GM23338 (cell line): ENCODE measurements around the gene SERPINA3.

Source experiments
- POLR2AphosphoS5 ChIP-seq: IDR thresholded peaks from 2 replicates; pipeline ENCODE4 v1.6.1; 2016; ENCODE audit warnings: antibody characterized with exemption, low read depth
- REST ChIP-seq: IDR thresholded peaks from one replicate; pipeline ENCODE4 v1.6.1; 2018; ENCODE audit warnings: antibody characterized with exemption; ENCODE audit not compliant: unreplicated experiment
- TF ChIP-seq, protein P1 (sequence below), 2 experiments: fragments of 200-600 bp in 1 of 2; sonication (generic) in 1 of 2; conservative IDR thresholded peaks; 2 replicates each; pipeline versions ENCODE4 v1.5.1 to v1.6.1; 2016 to 2017; ENCODE audit warnings: antibody characterized with exemption in 2 of 2, low read depth in 2 of 2, mild to moderate bottlenecking in 2 of 2, moderate library complexity in 1 of 2
- TF ChIP-seq, protein P2 (sequence below): IDR thresholded peaks from 2 replicates; pipeline ENCODE4 v1.6.1; 2016; ENCODE audit warnings: antibody characterized with exemption

DNA sequence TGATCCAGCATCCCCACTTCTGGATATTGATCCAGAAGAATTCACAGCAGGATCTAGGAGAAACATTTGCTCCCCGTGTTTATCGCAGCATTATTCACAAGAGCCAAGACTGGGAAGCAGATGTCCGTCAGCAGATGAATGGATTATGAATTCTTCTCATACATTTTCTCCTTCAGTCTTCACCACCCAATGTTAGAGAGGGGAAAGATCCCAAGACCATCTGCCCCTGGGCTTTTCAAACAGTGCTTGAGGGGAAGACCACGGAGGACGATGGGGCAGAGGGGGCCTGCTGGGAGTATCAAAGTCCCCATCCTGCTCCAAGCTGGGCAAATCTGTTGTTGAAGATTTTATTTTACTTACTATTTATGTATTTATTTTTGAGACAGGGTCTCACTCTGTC is 41.1 kb downstream of the SERPINA3 start:
- TF ChIP-seq, protein P1, sequence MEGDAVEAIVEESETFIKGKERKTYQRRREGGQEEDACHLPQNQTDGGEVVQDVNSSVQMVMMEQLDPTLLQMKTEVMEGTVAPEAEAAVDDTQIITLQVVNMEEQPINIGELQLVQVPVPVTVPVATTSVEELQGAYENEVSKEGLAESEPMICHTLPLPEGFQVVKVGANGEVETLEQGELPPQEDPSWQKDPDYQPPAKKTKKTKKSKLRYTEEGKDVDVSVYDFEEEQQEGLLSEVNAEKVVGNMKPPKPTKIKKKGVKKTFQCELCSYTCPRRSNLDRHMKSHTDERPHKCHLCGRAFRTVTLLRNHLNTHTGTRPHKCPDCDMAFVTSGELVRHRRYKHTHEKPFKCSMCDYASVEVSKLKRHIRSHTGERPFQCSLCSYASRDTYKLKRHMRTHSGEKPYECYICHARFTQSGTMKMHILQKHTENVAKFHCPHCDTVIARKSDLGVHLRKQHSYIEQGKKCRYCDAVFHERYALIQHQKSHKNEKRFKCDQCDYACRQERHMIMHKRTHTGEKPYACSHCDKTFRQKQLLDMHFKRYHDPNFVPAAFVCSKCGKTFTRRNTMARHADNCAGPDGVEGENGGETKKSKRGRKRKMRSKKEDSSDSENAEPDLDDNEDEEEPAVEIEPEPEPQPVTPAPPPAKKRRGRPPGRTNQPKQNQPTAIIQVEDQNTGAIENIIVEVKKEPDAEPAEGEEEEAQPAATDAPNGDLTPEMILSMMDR (conservative IDR thresholded peaks at IDR 0.05; ENCODE audit: low read depth in 2 of 2): no peak
- TF ChIP-seq REST (no peak), POLR2AphosphoS5 (no peak)
- TF ChIP-seq, protein P2, sequence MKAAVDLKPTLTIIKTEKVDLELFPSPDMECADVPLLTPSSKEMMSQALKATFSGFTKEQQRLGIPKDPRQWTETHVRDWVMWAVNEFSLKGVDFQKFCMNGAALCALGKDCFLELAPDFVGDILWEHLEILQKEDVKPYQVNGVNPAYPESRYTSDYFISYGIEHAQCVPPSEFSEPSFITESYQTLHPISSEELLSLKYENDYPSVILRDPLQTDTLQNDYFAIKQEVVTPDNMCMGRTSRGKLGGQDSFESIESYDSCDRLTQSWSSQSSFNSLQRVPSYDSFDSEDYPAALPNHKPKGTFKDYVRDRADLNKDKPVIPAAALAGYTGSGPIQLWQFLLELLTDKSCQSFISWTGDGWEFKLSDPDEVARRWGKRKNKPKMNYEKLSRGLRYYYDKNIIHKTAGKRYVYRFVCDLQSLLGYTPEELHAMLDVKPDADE: no peak
